NB4 (cell line): ENCODE data around the gene DPEP2.

Experiments used
- DNase-seq: peaks from one replicate; pipeline ENCODE4 v3.0.0; 2010; ENCODE audit warnings: low read depth
- H3K4me3 ChIP-seq: one replicate; pipeline ENCODE4 v1.5.1; 2011; ENCODE audit warnings: mild to moderate bottlenecking, low read depth, low read length, moderate library complexity
- MAX ChIP-seq: IDR thresholded peaks from 2 replicates; pipeline ENCODE4 v1.6.1; 2011; ENCODE audit warnings: low read depth, low read length
- MYC ChIP-seq: IDR thresholded peaks from 2 replicates; pipeline ENCODE4 v1.6.1; 2011; ENCODE audit warnings: low read depth, low read length
- POLR2A ChIP-seq: IDR thresholded peaks from 2 replicates; pipeline ENCODE4 v1.6.1; 2011; ENCODE audit warnings: mild to moderate bottlenecking; ENCODE audit not compliant: insufficient read length; ENCODE audit errors: extremely low read depth
- TF ChIP-seq, protein P1 (sequence below): IDR thresholded peaks from one replicate; pipeline ENCODE4 v1.5.1; 2012; ENCODE audit warnings: low read depth, low read length

DPEP2 gene

DNA sequence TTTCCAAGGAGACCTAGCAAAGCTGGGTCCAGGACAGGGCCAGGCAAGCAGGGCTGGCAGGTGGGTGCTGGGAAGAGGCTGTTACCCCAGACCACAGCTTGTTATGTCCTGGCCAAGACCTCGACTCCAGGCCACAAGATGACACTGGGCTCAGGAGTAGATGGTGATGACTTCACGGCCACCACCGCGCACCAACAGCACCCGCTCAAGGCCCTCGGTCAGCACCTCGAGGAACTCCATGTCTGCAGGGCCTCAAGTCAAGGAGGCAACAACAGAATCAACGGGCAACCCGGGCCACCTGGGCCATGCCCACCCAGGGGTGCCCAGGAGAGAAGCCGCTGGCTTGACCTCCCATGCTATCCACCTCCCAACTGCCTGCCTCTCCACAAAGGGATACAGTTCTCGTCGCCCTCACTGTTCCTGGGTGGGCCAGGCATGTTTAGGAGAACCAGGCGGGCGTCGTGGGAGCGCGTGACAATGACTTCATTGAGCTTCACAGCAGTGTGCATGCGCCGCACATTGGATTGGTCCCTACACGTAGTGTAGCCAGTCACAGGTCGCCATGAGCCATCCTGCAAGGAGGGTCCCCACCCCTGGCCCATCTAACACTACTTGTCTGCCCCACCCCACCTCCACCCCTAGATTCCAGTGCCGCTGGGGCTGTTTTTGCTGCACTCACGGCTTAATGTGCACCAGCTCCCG is 54.4 kb downstream of the DPEP2 start:
- DNase-seq, result no peak
- H3K4me3 ChIP-seq, result no peak overlapping the region
- no peak for TF ChIP-seq POLR2A
- no peak for TF ChIP-seq MYC
- no peak for TF ChIP-seq MAX
- TF ChIP-seq, protein P1, sequence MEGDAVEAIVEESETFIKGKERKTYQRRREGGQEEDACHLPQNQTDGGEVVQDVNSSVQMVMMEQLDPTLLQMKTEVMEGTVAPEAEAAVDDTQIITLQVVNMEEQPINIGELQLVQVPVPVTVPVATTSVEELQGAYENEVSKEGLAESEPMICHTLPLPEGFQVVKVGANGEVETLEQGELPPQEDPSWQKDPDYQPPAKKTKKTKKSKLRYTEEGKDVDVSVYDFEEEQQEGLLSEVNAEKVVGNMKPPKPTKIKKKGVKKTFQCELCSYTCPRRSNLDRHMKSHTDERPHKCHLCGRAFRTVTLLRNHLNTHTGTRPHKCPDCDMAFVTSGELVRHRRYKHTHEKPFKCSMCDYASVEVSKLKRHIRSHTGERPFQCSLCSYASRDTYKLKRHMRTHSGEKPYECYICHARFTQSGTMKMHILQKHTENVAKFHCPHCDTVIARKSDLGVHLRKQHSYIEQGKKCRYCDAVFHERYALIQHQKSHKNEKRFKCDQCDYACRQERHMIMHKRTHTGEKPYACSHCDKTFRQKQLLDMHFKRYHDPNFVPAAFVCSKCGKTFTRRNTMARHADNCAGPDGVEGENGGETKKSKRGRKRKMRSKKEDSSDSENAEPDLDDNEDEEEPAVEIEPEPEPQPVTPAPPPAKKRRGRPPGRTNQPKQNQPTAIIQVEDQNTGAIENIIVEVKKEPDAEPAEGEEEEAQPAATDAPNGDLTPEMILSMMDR, result no peak

DNA sequence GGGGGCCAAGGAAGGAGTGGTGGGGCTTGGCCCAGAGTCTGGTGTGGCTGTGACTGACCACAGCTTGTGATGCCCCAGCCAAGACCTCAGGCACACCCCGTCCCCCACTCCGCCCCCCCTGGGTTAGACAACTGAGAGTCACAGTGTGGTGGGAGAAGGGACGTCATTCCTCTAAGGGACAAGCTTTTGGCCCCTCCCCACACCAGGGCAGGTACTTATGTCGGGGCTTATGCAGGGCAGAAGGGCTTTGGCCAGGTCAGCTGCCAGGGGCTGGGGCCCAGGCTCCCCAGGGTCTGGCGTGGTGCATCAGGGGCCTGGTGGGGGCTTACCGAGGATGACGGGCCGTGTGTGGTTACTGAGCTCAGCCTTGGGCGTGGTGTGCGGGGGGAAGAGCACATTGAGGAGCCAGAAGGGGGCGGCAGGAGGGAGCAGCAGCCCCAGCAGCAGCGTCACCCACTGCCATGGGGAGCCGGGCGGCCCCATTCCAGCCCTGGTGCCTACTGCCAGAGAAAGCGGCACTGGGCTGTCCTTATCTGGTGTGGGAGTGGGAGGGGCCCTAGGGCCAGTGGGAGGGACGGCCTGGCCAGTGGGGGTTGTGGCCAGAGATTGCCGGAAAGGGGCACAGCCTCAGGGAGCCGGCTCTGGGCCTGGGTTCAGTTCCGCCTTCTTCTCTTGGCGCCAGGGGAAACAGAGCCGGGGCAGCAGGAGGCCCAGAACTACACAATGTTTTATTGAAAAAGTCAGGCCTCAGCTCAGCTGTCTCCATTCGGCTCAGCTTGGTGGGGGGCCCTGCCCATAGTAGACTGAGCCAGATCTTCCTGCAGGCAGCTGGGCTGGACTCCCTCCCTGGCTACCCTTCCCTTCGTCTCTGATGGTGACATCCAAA is 55.4 kb downstream of the DPEP2 start, which contains the start of gene LCAT:
TSS of gene LCAT (minus strand) at position 502 of the 886 bp plus-strand sequence. CDS start at position 483, 19 bp downstream.
- no peak for DNase-seq
- TF ChIP-seq, protein P1, result no peak
- TF ChIP-seq MYC (no peak), POLR2A (no peak), MAX (no peak)
- H3K4me3 ChIP-seq, result no peak within 1 kb of the TSS

DNA sequence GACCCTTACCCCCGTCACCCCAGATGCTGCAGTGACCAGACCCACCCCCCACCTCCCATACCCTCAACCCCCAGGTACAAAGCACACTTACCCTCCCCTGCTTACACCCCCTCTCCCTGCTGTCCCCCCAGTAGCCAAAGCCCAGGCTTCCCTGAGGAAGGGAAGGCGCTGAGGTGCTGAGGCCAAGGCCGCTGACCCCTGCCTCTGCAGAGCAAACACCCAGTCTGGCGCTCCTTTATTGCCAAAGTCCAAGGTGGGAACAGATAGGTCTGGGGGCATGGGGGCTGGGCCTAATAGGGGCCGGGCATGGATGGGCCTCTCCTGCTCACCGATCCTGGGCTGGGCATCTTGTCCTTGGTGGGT is 56.0 kb downstream of the DPEP2 start:
- TF ChIP-seq, protein P1, result no peak
- no peak for TF ChIP-seq MYC
- no peak for TF ChIP-seq MAX
- no peak for TF ChIP-seq POLR2A
- DNase-seq, result no peak
- H3K4me3 ChIP-seq, result no peak overlapping the region

GRCh38 chr16:67942510-67943255 is 56.6 kb downstream of the DPEP2 start:
- no peak overlapping the region for H3K4me3 ChIP-seq
- TF ChIP-seq MAX (no peak), POLR2A (no peak), MYC (no peak)
- TF ChIP-seq, protein P1, result no peak
- no peak for DNase-seq

GRCh38 chr16:67942200-67942509 is 57.1 kb downstream of the DPEP2 start:
- peak; percentile 68 for DNase-seq
- H3K4me3 ChIP-seq, result no peak overlapping the region
- TF ChIP-seq, protein P1, result peak; percentile 92
- TF ChIP-seq MAX, result no peak
